ENCODE results near the gene ACOX3.
A peak's percentile ranks its signal among the peaks of the same experiment; 100 is the strongest.
"Not testable (repeated sequence)": the region's sequence is repeated elsewhere in the genome, so short reads cannot be mapped to it uniquely, and the experiment has no call there.

Gene ACOX3

DNA sequence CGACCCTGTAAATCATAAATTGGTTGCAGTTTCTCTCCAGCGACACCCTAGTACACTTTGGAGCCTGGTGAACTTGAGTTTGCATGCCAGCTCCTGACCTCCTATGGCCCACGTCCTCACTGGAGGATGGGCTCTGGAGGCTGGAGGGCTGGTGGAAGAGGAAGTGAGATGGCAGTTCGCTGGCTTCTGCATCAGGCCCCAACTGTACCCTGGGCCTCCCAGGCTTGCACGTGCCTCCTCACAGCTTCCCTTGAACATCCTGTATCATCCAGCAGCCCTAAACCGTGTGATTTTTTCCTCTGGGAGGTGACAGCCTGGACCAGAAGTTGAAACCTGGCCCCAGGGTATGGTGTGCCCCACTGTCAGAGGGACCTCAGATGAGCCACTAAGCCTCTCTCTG lies 92.5 kb downstream of the ACOX3 start:
- no peak for DNase-seq

DNA sequence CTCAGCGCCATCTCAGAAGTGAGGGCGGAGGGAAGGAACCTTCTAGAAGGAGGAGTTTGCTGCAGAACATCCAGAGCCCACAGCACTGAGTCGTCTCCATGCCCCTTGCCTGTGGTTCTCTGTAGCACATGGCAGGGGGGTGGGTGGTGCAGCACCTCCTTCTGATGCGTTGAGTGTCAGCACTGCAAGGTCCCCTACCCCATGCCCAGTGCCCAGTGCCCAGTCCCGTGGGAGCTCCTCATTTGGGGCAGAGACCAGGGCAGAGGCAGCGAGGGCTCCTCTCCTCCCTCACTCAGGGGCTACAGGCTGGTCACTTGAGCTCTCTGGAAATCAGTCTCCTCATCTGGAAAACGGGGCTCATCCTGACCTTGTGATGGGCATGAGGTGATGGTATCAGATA lies 92.9 kb downstream of the ACOX3 start:
- no peak for DNase-seq

- DNase-seq: peak; percentile 10
These were observed 93.5 kb downstream of the ACOX3 start for GRCh38 chr4:8346838-8347605.

- no peak for DNase-seq
These were observed 94.3 kb downstream of the ACOX3 start for GRCh38 chr4:8345946-8346814.

GRCh38 chr4:8345053-8345945 lies 95.2 kb downstream of the ACOX3 start:
- DNase-seq: no peak

- DNase-seq: no peak
These were observed 96.1 kb downstream of the ACOX3 start for GRCh38 chr4:8344377-8344776.

DNA sequence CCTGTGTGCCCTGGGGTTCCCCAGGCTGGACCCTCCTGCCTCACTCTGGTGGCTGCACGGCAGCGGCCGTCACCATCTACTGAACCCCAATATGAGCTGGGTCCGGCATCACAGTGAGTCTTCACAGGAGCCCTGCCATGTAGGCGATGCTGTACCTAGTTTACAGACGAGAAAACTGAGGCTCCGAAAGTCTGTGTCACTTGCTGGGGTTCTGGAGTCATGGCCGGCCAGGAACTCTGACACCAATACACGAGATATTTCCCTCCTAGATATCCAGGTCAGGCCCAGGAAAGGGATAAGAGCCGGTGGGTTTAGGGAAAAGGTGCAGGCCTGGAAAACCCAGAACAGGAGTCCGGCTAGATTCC lies 96.6 kb downstream of the ACOX3 start:
- DNase-seq: no peak

- no peak for DNase-seq
These were observed 97.1 kb downstream of the ACOX3 start for GRCh38 chr4:8343262-8343966.

- DNase-seq: no peak
These were observed 97.8 kb downstream of the ACOX3 start for GRCh38 chr4:8342651-8343261.

DNA sequence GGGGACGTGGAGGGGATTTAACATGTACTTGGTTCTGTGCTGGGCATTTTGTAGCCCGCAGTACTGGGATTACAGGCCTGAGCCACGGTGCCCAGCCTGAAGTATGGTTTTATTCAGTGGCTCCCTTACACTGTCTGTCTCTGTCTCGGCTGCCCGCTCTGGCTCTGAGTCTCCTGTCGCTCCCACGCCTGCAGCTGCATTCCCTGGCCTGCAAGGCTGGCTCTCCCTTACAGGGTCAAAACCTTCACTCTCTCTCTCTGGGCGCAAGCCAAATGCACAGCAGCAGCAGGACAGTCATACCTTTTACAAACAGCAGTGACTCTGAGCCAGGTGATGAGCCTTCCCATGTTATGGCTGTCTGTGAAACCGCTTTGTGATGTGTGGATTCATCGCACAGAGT lies 98.8 kb downstream of the ACOX3 start:
- no peak for DNase-seq

DNA sequence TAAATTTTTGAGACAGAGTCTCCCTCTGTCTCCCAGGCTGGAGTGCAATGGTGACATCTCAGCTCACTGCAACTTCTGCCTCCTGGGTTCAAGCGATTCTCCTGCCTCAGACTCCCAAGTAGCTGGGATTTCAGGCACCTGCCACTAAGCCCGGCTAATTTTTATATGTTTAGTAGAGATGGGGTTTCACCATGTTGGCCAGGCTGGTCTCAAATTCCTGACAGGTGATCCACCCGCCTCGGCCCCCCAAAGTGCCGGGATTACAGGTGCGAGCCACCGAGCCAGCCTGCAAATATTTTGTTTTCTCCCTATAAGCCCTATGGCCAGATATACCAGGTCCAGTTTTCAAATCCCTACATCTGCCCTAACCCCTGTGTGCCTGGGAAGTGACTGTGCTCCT lies 99.2 kb downstream of the ACOX3 start:
- not testable (repeated sequence) for DNase-seq

- DNase-seq: no peak
These were observed 99.7 kb downstream of the ACOX3 start for GRCh38 chr4:8340781-8341241.

- no peak for DNase-seq
These were observed 102.1 kb downstream of the ACOX3 start for GRCh38 chr4:8338351-8338961.

DNA sequence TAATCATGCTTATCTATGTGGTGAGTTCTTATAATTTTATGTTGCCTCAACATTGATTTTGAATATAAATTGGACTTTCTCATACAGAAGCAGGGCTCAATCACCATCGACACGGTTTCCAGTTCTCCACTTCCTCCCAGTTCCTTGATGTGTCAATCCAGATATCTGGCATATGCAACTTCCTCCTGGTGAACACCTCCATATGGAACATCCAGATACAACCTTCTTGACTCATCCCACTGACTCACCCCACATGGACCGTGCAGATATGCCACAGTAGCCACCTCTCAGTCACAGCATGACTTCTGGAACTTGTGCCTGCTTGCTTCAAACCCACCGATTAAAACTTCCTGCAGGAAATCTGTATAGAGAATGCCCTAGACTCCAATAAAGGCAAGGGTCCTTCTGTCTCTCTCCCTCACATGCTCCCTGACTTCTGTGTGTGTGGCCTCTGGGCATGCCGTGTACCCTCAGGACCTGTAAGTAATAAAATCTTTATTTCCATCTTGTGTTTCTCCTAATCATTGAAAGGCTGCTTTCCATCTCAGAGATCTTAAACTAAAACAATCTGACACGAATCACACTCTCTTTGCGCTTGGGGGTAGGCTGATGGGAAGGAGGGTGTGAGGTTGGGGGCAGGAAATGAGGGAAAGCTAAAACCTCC lies 104.0 kb downstream of the ACOX3 start:
- DNase-seq: no peak

- no peak for DNase-seq
These were observed 104.7 kb downstream of the ACOX3 start for GRCh38 chr4:8335848-8336247.

- no peak for DNase-seq
These were observed 105.6 kb downstream of the ACOX3 start for GRCh38 chr4:8334786-8335460.

DNA sequence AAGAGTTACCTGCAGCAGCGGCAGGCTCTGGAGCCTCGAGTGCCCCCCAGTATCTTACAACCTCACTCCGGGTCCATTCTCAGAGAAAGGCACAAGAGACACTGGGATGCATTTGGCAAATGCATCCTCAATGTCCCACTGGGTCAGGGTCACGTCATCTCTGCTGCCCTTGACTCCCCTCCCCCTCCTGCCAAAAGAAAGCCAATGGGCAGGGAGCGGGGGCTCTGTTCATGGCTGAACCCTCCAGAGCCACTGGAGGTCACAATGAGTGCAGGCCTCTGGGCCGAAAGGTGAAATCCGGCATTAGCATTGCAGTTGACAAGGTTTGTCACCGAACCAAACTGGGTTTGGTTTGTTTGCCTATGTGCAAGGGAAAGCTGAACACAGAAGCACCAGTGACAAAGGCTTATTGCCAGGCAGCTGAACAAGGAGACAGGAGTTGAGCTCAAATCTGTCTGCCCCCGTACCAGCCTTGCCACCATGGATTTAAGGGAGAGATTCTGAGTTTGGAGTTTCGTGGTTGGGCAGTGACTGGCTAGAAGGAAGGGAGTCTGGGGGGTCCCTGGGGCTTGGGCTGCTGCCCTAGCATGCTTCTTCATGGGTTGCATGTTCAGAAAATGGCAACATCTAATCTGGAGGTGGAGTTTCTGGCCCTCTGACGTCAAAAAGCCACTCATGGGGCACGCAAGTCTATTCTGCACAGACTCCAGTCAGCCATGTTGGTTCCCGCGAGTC lies 106.6 kb downstream of the ACOX3 start:
- DNase-seq: no peak

- no peak for DNase-seq
These were observed 107.6 kb downstream of the ACOX3 start for GRCh38 chr4:8332891-8333331.

DNA sequence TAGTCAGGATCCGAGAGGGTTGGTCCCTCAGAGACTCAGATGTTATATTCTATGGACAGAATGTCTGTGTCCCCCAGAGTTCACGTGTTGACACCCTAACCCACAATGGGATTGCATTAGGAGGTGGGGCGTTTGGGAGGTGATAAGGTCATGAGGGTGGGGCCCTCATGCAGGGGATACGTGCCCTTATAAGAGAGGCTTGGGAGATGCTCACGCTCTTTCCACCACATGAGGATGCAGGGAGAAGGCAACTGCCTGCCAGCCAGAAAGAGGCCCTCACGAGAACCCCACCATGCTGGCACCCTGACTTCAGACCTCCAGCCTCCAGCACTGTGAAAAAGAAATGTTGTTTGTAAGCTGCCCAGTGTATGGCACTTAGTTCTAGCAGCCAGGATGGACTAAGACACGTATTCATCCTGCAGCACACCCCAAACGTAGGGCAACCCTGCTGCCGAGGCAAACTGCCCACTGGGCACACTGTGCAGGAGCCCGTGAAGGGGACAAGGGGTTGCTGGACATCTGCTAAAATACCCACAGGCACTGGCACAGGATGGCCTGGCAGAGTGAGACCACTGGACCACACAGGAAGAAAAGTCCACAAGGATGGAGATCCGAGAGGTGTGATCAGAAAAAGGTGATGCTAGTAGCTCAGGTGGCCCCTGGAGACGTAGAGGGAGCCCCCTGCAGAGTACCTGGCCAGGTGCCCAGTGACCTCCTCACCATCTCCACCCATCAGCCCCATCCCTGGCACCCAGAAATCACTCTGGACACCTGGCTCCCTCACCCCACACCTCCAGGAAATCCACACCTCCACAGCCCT lies 108.3 kb downstream of the ACOX3 start:
- DNase-seq: no peak

Data from NCI-H69 (cell line).